NCI-H1436 treated with DMSO at 0.1 percent for 48 hours (cell line): ENCODE measurements around the gene PRAME.
"Not testable (repeated sequence)": the region's sequence is repeated elsewhere in the genome, so short reads cannot be mapped to it uniquely, and the experiment has no call there.

Experiments
- DNase-seq: peaks from one replicate; lab custom pipeline; 2025; lab: John Stamatoyannopoulos, UW

Gene PRAME

GRCh38 chr22:22550789-22551434, 8.2 kb downstream of the PRAME start:
- DNase-seq, result no peak

DNA sequence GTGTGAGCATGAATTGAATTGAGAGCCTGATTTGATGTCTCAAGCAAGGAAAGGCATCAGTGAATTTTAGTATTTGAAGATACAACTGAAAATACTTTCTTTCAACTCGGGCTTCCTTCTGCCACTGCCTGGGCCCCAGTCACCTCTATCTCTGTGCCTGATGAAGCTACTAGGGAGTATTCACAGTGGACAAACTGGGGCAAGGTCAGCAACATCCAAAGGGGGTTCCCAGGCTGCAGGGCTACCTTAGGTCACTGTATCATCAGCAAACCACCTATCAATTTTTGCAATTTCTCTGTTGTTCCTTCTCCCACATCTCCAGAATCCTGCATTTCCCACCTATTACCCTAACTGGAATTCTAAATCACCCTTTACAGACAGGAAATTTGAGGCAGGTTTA, 10.2 kb downstream of the PRAME start:
- no peak for DNase-seq

GRCh38 chr22:22548317-22548716, 10.7 kb downstream of the PRAME start:
- DNase-seq, result no peak

DNA sequence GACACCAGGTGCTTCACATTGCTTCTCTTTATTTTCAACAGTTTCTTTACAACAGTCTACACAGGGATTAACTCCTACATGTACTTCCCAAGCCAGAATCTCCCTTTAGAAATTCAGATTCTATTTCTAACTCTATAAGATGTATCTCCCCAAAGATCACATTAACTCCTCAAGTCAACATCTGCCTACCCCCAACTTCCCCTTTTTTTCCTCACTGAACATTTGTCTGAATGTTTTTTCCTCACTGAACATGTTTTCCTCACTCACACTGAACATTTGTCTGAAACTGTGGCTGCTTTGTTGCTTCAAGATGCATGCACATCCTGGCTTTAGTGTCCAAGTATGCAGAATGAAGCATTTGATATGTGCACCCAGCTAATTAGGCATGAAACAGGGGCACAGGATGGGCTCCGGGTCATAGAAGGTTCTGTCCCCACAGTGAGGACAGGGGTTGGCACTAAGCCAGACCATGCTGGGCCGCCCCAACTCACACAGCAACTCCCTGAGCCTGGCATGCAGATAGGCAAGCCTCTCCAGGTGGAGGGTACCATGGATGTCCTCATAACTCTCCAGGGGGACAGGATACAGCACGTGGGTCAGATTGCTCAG, 11.3 kb downstream of the PRAME start:
- no peak for DNase-seq

DNA sequence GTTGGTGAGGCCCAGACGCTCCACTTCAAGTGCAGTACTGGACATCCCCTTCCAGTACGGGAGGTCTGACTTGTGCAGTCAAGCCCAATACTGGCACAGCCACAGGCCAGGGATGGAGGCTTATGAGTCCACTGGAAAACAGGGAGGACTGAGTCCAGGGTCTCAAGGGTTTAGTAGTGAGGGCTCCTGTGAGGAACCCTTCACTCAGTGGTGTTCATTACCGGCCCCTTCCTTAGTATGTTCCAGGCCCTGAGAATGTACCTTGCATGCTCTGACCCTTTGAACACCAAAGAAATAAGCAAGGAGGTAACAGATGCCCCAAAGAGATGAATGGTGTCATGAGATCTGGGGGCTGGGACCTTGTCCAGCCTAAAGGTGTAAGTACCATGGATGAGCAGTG, 11.8 kb downstream of the PRAME start:
- DNase-seq, result no peak

DNA sequence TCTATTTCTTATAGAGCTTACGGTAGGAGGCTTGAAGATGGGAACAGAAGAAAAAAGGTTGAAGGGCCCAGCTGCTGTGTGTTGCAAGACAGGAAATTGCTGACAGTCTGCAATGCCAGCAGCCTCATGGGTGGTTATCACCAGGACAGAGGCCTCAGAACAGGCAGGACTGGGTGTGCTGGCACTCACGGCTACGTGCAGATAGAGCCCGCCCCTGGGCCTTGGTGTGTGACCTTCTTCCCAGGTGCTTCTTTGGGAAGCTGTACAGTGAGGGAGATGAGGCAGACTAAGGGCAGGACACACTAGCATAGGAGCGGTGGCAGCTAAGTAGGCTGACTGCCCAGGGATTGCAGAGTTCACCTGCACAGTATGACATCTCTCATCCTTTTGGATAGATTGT, 12.6 kb downstream of the PRAME start:
- DNase-seq, result no peak

- DNase-seq, result no peak
These were observed 14.0 kb downstream of the PRAME start for GRCh38 chr22:22545084-22545483.

DNA sequence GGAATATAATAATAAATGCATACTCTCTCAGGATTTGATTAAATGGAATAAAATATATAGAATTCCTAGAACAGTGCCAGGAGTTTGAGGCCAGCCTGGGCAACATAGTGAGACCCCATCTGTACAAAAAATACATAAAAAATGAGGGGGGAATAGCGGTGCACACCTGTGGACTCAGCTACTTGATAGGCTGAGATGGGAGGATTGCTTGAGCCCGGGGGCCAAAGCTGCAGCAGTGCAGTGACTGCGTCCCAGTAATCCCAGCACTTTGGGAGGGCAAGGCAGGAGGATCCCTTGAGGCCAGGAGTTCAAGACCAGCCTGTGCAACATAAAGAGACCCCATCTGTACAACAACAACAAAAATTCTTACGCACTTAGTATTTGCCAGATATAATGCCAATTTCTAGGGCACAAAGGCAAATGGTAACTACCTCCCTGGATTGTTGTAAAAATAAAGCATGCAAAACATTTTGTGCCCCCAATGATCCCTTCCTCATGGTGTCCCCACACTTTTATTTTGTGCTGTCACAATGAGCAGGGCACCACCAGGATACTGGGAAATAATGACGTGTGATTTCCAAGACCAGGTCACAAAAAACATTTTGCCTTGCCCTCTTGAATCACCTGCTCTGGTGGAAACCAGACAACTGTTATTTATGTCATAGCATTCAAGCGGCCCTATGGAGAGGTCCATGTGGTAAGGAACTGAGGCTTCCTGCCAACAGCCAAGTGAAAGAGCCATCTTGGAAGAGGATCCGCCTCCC, 20.7 kb downstream of the PRAME start:
- no peak for DNase-seq

- no peak for DNase-seq
These were observed 22.1 kb downstream of the PRAME start for GRCh38 chr22:22536916-22537315.

GRCh38 chr22:22536515-22536914, 22.6 kb downstream of the PRAME start:
- no peak for DNase-seq

DNA sequence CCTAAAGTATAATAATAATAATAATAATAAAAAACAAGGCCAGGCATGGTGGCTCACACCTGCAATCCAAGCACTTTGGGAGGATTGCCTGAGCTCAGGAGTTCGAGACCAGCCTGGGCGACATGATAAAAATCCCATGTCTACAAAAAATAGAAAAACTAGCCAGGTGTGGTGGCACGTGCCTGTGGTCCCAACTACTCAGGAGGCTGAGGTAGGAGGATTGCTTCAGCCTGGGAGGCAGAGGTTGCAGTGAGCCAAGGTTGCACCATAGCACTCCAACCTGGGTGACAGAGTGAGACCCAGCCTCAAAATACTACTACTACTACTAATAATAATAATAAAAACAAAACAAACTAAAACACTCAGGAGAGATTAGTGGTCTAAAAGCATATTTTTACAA, 23.4 kb downstream of the PRAME start:
- no peak for DNase-seq

DNA sequence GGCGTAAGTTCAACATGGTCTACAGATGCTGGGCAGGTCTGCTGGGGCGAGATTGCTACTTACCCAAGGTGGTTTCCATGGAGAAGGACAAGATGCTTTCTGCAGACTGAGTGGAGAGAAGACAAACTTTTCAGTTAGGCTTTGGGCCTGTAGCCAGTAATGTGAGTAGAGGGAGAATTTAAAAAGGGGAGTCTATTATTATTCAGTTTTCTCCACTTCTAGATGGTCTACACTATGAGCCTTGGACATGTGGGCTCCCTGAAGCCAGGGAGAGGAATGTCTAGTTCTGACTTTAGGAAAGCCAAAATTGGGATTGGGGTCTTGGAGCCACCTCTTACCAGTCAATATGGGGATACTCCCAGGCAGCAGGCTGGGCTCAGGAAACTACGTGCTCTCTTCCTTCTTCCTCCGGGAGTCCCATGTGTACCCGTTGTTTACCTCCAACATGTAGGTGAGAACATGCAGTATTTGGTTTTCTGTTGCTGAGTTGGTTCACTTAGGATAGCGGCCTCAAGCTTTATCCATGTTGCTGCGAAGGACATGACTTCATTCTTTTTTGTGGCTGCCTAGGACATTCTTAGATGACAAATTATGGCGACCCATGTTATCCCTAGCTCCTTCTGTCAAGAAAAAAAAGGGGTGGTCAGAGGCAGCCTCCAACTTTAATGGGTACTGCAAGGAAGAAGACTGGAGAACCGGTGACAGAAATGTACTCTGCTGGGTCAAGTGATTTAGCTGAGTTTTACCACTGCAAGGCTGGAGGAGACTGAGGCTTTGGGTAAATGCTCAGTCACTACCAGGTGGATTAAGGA, 24.3 kb downstream of the PRAME start:
- DNase-seq, result no peak

DNA sequence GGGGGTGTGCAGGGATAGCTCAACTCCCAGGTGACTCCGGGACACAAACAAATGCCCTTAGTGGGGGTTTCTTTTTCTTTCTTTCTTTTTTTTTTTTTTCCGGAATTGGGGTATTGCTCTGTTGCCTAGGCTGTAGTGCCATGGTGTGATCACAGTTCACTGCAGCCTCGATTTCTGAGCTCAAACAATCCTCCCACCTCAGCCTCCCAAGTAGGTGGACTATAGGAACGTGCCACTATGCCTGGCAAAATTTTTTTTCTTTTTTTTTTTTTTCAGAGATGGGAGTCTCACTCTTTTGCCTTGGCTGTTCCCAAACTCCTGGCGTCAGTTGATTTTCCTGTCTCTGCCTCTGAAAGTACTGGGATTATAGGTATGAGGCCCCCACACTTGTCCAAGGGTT, 25.2 kb downstream of the PRAME start:
- no peak for DNase-seq

DNA sequence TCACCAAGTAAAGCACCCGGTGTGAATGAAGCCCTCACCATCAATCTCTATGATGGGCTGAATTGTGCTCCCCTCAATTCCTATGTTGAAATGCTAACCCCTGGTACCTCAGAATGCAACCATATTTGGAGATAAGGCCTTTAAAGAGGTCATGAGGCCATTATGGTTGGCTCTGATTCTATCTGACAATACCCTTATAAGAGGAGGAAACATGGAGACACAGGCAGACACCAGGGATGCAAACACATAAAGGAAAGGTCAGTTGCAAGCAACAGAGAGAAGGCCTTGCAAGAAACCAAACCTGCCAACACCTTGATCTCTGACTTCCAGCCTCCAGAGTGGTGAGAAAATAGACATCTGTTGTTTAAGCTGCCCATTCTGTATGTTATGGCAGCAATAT, 25.6 kb downstream of the PRAME start:
- no peak for DNase-seq

GRCh38 chr22:22532547-22533071, 26.5 kb downstream of the PRAME start:
- not testable (repeated sequence) for DNase-seq

DNA sequence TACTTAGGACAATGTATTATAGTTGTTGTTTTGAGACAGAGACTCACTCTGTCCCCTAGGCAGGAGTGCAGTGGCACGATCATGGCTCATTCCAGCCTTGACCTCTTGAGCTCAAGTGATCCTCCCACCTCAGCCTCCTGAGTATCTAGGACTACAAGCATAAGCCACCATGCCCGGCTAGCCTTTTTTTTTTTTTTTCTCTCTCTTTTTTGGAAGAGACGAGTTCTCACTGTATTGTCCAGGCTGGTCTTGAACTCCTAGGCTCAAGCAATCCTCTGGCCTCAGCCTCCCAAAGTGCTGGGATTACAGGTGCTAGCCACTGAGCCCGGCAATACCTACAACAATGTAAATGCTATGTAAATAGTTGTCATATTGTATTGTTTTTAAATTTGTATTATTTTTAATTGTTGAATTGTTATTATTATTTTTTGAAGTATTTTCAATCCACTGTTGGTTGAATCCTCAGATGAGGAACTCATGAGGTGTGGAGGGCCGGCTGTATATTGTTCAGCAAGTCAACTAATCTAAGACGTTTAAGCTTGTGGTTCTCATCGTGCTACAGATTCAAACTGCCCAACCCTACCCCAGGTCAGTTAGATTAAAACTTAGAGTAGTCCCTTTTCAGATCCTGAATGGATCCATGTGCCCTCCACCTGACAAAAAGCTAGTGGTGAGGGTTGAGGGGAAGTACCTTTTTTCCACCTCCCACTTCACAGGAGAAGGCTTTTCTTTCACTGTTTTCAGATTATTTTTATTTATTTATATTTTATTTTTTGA, 27.1 kb downstream of the PRAME start:
- no peak for DNase-seq

- no peak for DNase-seq
These were observed 30.3 kb downstream of the PRAME start for GRCh38 chr22:22528780-22529179.

GRCh38 chr22:22527312-22527711, 31.8 kb downstream of the PRAME start:
- no peak for DNase-seq

DNA sequence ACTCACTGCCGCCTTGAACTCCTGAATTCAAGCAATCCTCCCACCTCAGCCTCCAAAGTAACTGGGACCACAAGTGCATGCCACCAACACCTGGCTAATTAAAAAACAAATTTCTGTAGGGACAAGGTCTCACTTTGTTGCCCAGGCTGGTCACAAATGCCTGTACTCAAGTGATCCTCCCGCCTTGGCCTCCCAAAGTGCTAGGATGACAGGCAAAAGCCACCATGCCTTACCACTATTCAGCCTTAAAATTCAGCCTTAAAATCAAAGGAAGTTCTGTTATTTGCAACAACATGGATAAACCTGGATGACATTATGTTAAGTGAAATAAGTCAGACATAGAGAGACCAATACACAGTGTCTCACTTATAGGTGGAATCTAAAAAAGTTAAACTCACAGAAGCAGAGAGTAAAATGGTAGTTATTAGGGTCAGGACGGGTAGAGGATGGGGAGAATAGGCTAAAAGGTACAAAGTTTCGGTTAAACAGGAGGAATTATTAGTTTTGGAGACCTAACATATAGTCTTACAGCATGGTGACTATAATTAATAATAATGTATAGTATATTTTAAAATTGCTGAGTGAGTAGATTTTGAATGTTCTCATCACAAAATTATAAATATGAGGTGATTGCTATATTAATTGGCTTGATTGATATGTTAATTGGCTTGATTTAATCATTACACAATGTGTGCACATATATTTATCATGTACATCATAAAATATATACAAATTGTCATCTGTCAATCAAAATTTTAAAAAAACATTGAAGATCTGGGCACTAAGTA, 32.7 kb downstream of the PRAME start:
- DNase-seq, result no peak

GRCh38 chr22:22523494-22523893, 35.6 kb downstream of the PRAME start:
- DNase-seq, result no peak

DNA sequence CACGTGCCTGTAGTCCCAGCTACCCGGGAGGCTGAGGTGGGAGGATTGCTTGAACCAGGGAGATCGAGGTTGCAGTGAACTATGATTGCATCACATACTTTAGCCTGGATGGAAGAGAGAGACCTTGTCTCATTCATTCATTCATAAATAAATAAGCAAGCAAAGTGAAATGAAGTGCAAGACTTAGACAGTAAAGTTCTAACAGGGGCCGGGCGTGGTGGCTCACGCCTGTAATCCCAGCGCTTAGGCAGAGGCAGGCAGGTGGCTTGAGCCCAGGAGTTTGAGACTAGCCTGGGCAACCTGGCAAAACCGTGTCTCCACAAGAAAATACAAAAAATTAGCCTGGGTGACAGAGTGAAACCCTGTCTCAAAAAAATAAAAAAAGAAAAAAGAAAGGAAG, 37.4 kb downstream of the PRAME start:
- DNase-seq, result no peak
